AG09319 (cell line): Measurements from ENCODE around the gene DOCK1.

Experiments used
- DNase-seq: peaks from one replicate; pipeline ENCODE4 v3.0.0-alpha.2; 2010; ENCODE audit warnings: low read depth; ENCODE audit errors: extremely low read depth
- TF ChIP-seq, protein P1 (sequence below): IDR thresholded peaks from 2 replicates; pipeline ENCODE4 v1.5.1; 2011; ENCODE audit warnings: low read depth, mild to moderate bottlenecking, inconsistent platforms, low read length, moderate library complexity

Gene DOCK1

GRCh38 chr10:127344346-127344745, 439.1 kb downstream of the DOCK1 start:
- no peak for DNase-seq
- TF ChIP-seq, protein P1, sequence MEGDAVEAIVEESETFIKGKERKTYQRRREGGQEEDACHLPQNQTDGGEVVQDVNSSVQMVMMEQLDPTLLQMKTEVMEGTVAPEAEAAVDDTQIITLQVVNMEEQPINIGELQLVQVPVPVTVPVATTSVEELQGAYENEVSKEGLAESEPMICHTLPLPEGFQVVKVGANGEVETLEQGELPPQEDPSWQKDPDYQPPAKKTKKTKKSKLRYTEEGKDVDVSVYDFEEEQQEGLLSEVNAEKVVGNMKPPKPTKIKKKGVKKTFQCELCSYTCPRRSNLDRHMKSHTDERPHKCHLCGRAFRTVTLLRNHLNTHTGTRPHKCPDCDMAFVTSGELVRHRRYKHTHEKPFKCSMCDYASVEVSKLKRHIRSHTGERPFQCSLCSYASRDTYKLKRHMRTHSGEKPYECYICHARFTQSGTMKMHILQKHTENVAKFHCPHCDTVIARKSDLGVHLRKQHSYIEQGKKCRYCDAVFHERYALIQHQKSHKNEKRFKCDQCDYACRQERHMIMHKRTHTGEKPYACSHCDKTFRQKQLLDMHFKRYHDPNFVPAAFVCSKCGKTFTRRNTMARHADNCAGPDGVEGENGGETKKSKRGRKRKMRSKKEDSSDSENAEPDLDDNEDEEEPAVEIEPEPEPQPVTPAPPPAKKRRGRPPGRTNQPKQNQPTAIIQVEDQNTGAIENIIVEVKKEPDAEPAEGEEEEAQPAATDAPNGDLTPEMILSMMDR = no peak

DNA sequence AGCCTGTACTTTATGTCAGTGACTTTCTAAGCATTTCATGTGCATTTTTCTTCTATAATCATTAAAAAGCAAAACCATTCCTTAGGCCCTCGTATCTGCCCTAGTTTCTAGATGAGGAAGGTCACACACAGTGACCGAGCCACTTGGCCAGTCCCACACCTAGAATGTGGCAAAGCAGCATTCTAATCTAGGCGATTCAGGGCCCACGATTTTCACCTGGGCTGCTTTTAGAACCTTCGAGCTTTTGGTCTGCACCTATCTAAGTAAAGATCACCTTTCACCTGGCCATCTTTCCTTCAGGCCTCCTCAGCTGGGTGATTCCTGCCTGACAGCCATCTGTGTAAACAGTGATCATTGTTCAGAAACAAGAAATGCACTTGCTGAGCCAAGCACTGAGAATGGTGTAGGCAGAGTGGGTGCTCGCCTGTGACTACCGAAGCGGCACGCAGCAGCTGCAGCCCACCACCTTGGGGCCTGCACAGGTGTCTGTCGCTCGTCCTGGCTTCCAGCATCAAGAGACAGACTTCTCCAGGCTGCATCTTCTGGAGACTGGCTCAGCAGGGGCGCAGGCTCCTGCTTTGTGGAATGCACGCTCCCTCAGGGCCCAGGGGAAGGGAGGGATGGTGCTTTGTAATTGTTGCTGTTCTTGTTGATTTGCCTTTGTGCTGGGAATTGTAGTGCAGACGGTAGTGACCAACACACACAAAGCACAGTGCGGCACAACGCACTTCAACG, 440.2 kb downstream of the DOCK1 start:
- no peak for DNase-seq

GRCh38 chr10:127346604-127347003, 441.4 kb downstream of the DOCK1 start:
- DNase-seq = no peak
- TF ChIP-seq, protein P1 = no peak

More for the DNA sequence above, 440.2 kb downstream of the DOCK1 start:
- TF ChIP-seq, protein P1 = no peak

- DNase-seq = no peak
- TF ChIP-seq, protein P1 = no peak
These were observed 442.2 kb downstream of the DOCK1 start for GRCh38 chr10:127347202-127347959.

DNA sequence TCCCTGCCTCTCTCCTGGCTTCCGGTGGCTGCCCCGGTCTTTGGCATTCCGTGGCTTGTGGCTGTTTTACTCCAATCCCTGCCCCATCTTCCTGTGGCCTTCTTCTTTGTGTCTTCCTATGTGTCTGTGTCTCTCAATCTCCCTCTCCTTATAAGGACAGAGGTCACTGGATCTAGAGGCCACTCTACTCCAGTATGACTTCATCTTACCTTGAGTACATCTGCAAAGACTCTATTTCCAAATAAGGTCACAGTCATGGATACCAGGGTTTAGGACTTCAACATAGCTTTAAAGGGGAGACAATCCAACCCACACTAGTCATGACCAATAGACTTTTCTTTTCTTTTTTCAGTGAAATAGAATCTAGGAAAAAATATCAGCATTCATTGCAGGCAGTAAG, 444.5 kb downstream of the DOCK1 start:
- no peak for DNase-seq
- TF ChIP-seq, protein P1 = no peak

DNA sequence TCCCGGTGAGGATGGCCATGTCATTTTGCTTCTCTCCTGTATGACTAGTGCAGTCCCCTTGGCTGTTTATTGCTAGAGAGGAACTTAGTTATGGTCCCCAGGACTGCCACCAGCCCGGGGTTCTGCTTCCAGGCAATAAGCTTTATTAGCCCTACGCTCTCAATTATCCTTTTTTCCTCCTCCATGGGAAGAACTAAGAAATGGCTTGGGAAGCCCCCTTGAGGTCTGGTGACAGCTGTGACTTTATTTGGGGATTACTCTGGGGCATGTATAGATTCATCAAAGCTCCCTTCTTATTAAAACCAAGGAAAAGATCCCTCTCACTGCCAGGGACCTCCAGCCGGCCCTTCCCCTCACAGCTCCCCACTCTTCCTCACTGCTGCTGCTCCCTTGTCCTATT, 446.3 kb downstream of the DOCK1 start:
- DNase-seq = no peak
- TF ChIP-seq, protein P1 = no peak

- no peak for DNase-seq
- TF ChIP-seq, protein P1 = no peak
These were observed 448.3 kb downstream of the DOCK1 start for GRCh38 chr10:127353544-127353943.
